IPS DF 6.9 (cell line): ENCODE data around the gene PARL.
"Not testable (repeated sequence)": the region's sequence is repeated elsewhere in the genome, so short reads cannot be mapped to it uniquely, and the experiment has no call there.

Source experiments
- DNase-seq: peaks from one replicate; pipeline ENCODE4 v3.0.0-alpha.2; 2013; ENCODE audit warnings: low read depth, low spot score
- H3K27ac ChIP-seq: one replicate; pipeline ENCODE4 v1.5.1; 2013; ENCODE audit warnings: low read length, control low read depth
- H3K27me3 ChIP-seq: 2 replicates; pipeline ENCODE4 v1.6.1; 2013; ENCODE audit warnings: mild to moderate bottlenecking, low read length; ENCODE audit not compliant: control insufficient read depth, insufficient read depth
- H3K36me3 ChIP-seq: 2 replicates; pipeline ENCODE4 v1.6.1; 2013; ENCODE audit warnings: low read length; ENCODE audit not compliant: control insufficient read depth, insufficient read depth
- H3K4me1 ChIP-seq: 2 replicates; pipeline ENCODE4 v1.6.1; 2013; ENCODE audit warnings: low read length; ENCODE audit not compliant: control insufficient read depth, insufficient read depth
- H3K4me3 ChIP-seq: 2 replicates; pipeline ENCODE4 v1.5.1; 2013; ENCODE audit warnings: mild to moderate bottlenecking, low read length
- H3K9me3 ChIP-seq: 2 replicates; pipeline ENCODE4 v1.6.1; 2013; ENCODE audit warnings: low read length, inconsistent platforms; ENCODE audit not compliant: control insufficient read depth, insufficient read depth
- WGBS: extraction: QIAGEN DNeasy Blood & Tissue Kit; methylation state at CpG from one replicate; pipeline ENCODE4 v1.1.7; 2013; ENCODE audit warnings: mixed read lengths, missing lambda C conversion rate; ENCODE audit not compliant: insufficient read length, insufficient coverage; 5-methylcytosine and 5-hydroxymethylcytosine counted together

The PARL gene

GRCh38 chr3:183797996-183798395, 86.7 kb downstream of the PARL start:
- Histone ChIP-seq H3K36me3 (peaks cover 33% of the 10 kb centered on the region), H3K9me3 (no peaks in the 10 kb centered on the region), H3K4me3 (no peak overlapping the region), H3K27ac (no peak overlapping the region), H3K4me1 (no peaks in the 10 kb centered on the region), H3K27me3 (no peaks in the 10 kb centered on the region)
- no peak for DNase-seq
- WGBS: no CpG with 5 or more reads among the region's 9 CpGs

GRCh38 chr3:183796372-183796771, 88.3 kb downstream of the PARL start:
- Histone ChIP-seq H3K36me3 (peaks cover 24% of the 10 kb centered on the region; the same call in 1 of the 2 replicates), H3K9me3 (no peaks in the 10 kb centered on the region), H3K4me3 (no peak overlapping the region), H3K27me3 (no peaks in the 10 kb centered on the region), H3K4me1 (no peaks in the 10 kb centered on the region), H3K27ac (no peak overlapping the region)
- DNase-seq: no peak
- WGBS: no CpG with 5 or more reads among the region's 6 CpGs

GRCh38 chr3:183794452-183794851, 90.2 kb downstream of the PARL start:
- no CpG with 5 or more reads among the region's 4 CpGs for WGBS
- H3K36me3 ChIP-seq: peaks cover 22% of the 10 kb centered on the region

GRCh38 chr3:183792976-183793375, 91.7 kb downstream of the PARL start:
- no peak for DNase-seq
- H3K9me3 ChIP-seq: no peaks in the 10 kb centered on the region
- H3K27ac ChIP-seq: no peak overlapping the region
- no CpG with 5 or more reads among the region's 6 CpGs for WGBS
- no peaks in the 10 kb centered on the region for H3K4me1 ChIP-seq
- peaks cover 12% of the 10 kb centered on the region for H3K36me3 ChIP-seq
- no peaks in the 10 kb centered on the region for H3K27me3 ChIP-seq
- H3K4me3 ChIP-seq: no peak overlapping the region

More at GRCh38 chr3:183794452-183794851, 90.2 kb downstream of the PARL start:
- Histone ChIP-seq H3K27me3 (no peaks in the 10 kb centered on the region), H3K9me3 (no peaks in the 10 kb centered on the region), H3K27ac (no peak overlapping the region), H3K4me3 (no peak overlapping the region), H3K4me1 (no peaks in the 10 kb centered on the region)
- DNase-seq: no peak

- Histone ChIP-seq H3K4me3 (no peak overlapping the region), H3K4me1 (no peaks in the 10 kb centered on the region), H3K27ac (no peak overlapping the region), H3K27me3 (no peaks in the 10 kb centered on the region), H3K9me3 (no peaks in the 10 kb centered on the region), H3K36me3 (peaks cover 15% of the 10 kb centered on the region)
- DNase-seq: no peak
- WGBS: no CpG with 5 or more reads among the region's 16 CpGs
Observed at GRCh38 chr3:183790700-183791099, 94.0 kb downstream of the PARL start.

- Histone ChIP-seq H3K27ac (no peak overlapping the region), H3K4me1 (no peaks in the 10 kb centered on the region), H3K27me3 (no peaks in the 10 kb centered on the region), H3K36me3 (peaks cover 15% of the 10 kb centered on the region), H3K4me3 (no peak overlapping the region), H3K9me3 (no peaks in the 10 kb centered on the region)
- no CpG with 5 or more reads among the region's 4 CpGs for WGBS
- no peak for DNase-seq
Observed at GRCh38 chr3:183789826-183790225, 94.9 kb downstream of the PARL start.

- H3K27me3 ChIP-seq, DNase-seq, H3K4me1 ChIP-seq, H3K4me3 ChIP-seq, H3K9me3 ChIP-seq, H3K27ac ChIP-seq: not testable (repeated sequence)
- peaks cover 18% of the 10 kb centered on the region; the same call in 1 of the 2 replicates for H3K36me3 ChIP-seq
- WGBS: 100% methylated on average over 1 of the region's 10 CpGs
Observed at GRCh38 chr3:183784503-183784902, 100.2 kb downstream of the PARL start.

- Histone ChIP-seq H3K36me3 (peaks cover 24% of the 10 kb centered on the region; the same call in 1 of the 2 replicates), H3K27me3 (no peaks in the 10 kb centered on the region), H3K27ac (no peak overlapping the region), H3K9me3 (no peaks in the 10 kb centered on the region), H3K4me1 (no peaks in the 10 kb centered on the region), H3K4me3 (no peak overlapping the region)
- DNase-seq: no peak
- no CpG with 5 or more reads among the region's 7 CpGs for WGBS
Observed at GRCh38 chr3:183782576-183783276, 102.0 kb downstream of the PARL start.

- Histone ChIP-seq H3K27me3 (no peaks in the 10 kb centered on the region), H3K27ac (no peak overlapping the region), H3K4me1 (no peaks in the 10 kb centered on the region), H3K36me3 (peaks cover 26% of the 10 kb centered on the region; the same call in 1 of the 2 replicates), H3K4me3 (no peak overlapping the region), H3K9me3 (no peaks in the 10 kb centered on the region)
- DNase-seq: no peak
- no CpG with 5 or more reads among the region's 6 CpGs for WGBS
Observed at GRCh38 chr3:183781246-183781645, 103.4 kb downstream of the PARL start.

- no peaks in the 10 kb centered on the region for H3K9me3 ChIP-seq
- no peaks in the 10 kb centered on the region for H3K4me1 ChIP-seq
- no peaks in the 10 kb centered on the region for H3K27me3 ChIP-seq
- peaks cover 26% of the 10 kb centered on the region for H3K36me3 ChIP-seq
- no peak for DNase-seq
- no peak overlapping the region for H3K27ac ChIP-seq
- WGBS: no CpG with 5 or more reads among the region's 14 CpGs
- no peak overlapping the region for H3K4me3 ChIP-seq
Observed at GRCh38 chr3:183779896-183780465, 104.7 kb downstream of the PARL start.
